HG02759 (cell line): ENCODE data around the gene PTPN12.

Source experiments
- ATAC-seq: cut with Tn5 transposase; IDR thresholded peaks from one replicate; pipeline ENCODE4 v1.9.1; 2021; ENCODE audit warnings: mild to moderate bottlenecking, moderate library complexity; ENCODE audit not compliant: unreplicated experiment

Gene PTPN12

DNA sequence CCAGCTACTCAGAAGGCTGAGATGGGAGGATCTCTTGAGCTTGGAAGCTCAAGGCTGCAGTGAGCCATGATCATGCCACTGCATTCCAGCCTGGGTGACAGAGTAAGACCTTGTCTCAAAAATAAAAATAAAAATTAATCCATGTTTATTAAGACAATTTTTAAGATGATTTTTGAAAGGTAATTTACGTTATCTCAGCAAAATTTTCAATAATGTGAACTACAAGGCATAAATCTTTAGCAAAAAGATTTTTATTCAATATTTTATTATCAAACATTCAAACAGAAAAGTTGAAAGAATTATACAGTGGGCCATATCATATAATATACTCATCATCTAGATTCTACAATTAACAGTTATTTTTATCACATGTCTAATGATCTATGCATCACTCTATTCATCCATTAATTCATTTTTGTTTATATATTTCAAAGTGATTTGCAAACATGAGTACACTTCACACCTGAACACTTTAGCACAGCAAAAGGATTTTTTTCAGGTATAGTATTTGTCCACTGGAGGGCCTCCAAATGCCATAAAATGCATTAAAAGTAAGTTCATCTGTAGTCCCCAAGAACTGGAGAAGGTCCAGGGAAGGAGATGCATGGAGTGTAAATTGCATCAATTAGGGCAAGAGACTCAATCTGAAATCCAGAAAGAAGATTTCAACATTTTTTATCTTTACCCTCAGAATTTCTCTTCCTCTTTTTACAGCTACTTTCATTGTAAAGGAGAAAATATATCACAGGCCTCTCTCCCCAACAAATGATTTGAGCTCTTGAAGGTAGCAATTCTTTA, 120.5 kb downstream of the PTPN12 start:
- peak; percentile 67 for ATAC-seq

DNA sequence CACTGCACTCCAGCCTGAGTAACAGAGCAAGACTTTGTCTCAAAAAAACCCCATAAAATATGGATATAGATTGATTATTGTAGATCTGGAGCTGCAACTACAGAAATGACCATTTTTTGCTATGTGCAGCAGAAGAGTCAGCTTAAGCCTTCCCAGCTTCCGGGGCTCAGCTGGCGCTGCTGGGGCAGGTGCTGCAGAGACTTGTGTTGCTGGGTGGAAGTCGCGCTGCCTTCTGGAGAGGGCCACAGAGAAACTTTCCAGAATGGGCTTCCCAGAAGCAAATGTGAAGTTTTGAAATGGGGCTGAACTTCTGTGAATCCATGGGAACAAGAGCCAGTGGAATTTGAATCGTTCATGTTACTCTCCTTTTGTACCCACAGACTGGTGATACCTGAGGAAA, 121.8 kb downstream of the PTPN12 start:
- no peak for ATAC-seq

DNA sequence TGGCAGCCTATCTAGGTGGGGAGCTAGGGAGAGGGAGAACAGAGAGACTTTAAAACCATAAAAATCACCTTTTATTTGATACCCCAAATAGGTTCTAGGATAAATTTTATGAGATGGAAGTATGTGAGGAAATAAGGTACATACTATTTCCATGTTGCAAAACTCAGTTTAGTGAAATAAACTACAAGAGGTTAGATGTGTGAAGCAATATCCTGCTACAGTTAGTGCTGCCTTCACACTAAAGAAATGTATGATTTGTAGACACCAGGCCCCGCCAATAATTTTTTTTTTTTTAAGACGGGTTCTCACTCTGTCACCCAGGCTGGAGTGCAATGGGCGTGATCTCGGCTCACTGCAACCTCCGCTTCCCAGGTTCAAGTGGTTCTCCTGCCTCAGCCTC, 124.7 kb downstream of the PTPN12 start:
- ATAC-seq: no peak

DNA sequence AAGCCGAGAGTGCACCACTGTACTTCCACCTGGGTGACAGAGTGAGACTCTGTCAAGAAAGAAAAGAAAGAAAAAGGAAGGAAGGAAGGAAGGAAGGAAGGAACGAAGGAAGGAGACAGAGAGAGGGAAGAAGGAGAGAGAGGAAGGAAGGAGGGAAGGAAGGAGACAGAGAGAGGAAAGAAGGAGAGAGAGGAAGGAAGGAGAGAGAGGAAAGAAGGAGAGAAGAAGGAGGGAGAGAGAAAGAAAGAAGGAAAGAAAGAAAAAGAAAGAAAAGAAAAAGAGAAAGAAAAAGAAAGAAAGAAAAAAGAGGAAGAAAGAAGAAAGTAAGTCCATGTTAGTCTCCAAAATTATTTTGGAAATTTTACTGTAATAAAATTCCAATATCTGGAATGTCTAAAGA, 125.8 kb downstream of the PTPN12 start:
- ATAC-seq: no peak

DNA sequence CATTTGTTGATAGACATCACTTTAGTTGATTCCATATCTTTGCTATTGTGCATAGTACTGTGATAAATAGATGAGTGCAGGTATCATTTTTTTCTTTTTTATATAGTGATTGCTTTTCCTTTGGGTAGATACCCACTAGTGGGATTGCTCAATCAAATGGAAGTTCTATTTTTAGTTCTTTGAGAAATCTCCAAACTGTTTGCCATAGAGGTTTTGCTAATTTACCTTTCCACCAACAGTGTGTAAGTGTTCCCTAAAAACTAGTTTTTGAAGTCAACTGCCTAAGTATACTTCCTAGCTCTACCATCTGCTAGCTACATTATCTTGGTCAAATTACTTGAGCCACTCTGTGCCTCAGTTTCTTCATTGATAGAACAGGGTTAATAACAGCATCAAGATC, 127.6 kb downstream of the PTPN12 start:
- ATAC-seq: no peak

DNA sequence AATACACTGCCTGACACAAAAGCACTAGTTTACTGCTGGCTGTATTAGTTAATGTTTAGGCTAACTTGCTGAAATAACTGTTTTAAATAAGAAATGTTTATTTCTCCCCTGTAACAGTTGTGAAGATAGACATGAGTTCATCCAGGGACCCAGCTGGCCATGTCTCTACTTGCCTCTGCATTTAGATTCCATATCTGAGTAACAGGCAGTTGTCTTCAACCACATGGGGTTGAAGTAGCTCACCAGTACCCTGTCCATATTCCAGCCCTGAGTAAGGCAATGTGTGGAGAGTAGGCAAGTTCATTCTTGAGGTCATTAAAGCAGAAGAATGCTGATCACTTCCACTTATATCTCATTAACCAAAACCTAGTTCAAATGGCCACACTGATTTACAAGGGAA, 128.1 kb downstream of the PTPN12 start:
- no peak for ATAC-seq

DNA sequence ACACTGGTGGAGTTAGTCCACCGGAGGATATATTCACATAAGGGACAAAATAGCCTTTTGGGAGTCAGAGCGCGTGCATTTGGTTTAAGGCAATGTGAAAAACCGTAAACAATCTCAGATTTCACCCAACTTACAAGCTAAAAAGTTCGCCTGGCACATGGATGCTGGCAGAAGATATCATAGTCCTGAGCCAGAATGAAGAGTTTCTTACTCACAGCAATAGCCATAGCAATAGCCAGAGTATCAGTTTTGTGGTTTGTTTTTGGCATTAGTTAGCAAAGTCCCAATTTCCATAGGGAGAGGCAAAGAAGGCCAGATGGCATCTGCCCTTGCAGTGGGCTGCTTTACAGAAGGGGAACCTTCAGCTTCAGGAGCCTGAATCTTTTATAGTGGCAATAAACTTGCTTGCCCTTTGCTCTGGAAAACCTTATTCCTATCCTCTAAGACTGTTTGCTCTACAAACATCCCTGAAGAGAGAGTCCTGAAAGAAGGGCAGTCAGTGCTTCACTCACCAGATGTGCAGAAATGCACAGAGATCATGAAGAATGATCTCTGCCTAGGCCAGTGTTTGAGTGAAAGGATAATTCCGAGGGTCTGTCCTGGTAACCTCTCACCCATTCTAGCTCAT, 130.5 kb downstream of the PTPN12 start:
- ATAC-seq: no peak

DNA sequence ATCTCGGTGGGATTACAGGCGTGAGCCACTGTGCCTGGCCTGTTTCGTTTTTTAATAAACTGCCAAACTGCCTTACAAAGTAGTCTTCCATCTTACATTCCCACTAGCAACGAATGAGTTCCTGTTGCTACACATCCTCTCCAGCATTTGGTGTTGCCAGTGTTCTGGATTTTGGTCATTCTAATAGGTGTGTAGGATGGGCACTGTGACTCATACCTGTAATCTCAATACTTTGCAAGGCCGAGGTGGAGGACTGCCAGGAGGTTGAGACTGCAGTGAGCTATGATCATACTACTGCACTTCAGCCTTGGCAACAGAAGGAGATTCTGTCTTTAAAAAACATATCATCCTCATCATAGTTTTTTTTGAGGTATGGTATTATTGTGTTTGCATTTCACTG, 137.8 kb downstream of the PTPN12 start:
- peak; percentile 82 for ATAC-seq

DNA sequence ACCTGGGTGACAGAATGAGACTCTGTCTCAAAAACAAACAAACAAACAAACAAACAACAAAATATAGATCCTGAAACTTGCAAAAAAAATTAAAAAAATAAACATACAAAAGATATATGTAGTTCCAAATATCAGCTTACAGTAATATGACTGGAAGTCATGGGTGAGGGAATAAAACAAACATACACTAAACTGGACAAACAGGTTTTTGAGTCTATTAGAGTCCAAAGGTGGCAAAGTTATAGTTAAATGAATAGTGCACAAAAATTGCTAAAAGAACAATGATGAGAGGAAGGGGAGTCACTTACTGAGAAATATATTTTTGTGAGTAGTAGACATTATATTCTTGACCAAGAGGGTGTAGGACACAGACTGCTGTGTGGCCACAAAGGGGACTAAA, 142.5 kb downstream of the PTPN12 start:
- no peak for ATAC-seq

DNA sequence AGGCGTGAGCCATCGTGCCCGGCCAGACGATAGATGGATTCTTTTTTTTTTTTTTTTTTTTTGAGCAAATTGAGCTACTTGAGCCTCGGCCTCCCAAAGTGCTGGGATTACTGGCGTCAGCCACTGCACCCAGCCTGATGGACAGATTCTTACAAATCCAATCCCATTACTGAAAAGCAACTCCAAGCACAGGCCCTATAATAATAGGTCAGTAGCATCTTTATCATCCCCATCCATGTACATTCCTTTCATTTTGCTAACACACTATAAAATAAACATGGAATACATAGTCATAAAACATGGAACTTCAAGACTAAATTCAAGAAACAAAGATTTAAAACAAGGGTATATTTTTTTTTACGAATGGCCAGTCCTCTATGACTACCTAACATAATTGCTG, 143.2 kb downstream of the PTPN12 start:
- ATAC-seq: no peak

DNA sequence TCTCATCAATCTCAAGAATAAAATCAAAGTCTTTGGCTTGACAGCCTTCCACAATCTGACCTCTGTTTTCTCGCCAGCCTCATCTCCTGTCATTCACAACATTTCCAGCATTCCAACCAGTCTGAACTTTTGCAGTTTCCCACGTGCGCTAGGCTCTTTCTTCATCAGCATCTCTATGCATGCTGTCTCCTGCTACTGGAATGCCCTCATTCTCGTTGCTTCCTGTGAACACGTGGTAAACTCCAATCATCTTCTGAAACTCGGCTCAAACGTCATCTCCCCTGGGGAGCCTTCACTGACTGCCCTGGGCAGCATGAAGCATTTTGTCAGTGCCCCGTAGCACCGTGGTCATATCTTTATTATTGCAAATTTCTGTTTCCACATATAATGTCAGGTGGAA, 146.9 kb downstream of the PTPN12 start:
- no peak for ATAC-seq

DNA sequence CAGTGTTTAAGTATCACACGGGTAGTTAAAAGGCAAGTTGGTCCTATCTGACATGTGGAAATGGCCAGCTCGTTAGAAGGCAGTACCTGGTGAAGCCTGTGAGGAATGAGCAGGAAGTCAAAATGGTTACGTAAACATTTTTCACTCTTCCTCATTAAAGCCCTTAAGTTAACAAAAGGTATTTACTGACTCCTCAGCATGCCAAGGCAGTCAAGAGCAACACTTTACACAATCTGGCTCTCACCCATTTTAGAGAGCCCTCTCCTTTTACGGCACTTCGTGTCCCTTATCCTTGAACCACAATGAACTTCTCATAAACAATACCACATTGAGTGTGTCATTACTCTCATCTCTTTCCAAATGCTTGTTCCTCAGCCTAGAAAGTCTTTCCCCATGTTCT, 148.1 kb downstream of the PTPN12 start:
- no peak for ATAC-seq

DNA sequence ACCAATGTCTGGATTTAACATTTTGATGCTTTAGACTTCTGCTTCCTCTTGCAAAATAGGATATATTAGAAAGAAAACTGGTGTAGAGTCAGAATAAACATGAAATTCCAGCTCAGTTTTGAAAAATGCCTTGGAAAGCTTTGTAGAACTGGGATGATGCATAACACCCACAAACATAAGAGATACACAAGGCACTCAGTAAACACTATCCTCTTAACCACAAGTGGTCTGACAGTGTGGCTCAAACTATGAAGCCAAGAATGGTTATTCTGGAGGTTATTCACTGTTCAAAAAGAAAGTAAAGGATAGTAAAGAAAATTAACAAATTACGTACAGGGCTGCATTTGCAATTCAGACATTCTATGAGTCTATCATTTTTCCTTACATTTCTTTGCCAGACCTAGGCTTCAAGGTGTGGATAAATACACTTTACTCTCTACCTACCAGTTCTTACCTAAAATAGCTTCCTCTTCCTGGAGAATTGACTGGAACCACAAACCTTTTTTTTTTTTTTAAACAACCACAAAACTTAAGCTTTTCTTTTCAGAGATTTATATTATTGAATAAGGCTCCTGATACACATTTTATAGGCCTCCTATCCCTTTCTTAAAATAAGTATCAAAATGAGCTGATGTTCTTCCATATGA, 150.1 kb downstream of the PTPN12 start:
- no peak for ATAC-seq

DNA sequence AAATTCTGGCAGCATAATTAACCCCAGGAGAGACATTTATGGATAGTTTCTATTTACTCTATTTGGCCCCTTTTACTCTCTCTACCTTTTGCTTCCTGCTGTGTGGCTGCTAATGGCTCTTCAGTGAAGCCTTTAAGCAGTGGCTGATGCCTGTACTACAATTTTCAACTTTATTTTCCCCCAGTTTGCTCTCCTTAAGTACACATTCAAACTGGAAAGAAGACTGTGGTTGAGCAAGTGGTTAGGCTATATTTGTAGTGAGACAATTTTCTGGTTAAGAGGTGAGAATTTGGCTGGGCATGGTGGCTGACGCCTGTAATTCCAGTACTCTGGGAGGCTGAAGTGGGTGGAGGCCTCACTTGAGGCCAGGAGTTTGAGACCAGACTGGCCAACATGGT, 150.7 kb downstream of the PTPN12 start:
- ATAC-seq: no peak
